Right lobe of liver (tissue), 6 donors: ENCODE data around the gene ZDHHC14. TPM values are rescaled to one million over a fixed set of nuclear protein-coding genes. Genes with fewer than 3 reads are reported as not detected.

Source experiments
- ATAC-seq, 4 donors: fragments of 200-7000 bp; cut with Tn5 transposase; one replicate each; pipeline ENCODE4 v1.9.1; 2020; ENCODE audit warnings: mild to moderate bottlenecking in 4 of 4, moderate library complexity in 4 of 4
- DNase-seq, 3 donors: peaks; one replicate each; pipeline ENCODE4 v3.0.0-alpha.2; 2020
- H3K27ac ChIP-seq, 3 donors: fragments of 200-600 bp; one replicate each; pipeline ENCODE4 v1.8.0; 2022
- H3K27me3 ChIP-seq, 2 donors: fragments of 200-600 bp; one replicate each; pipeline ENCODE4 v1.8.0; 2022
- H3K36me3 ChIP-seq, 4 donors: fragments of 200-600 bp; sonication (generic) in 1 of 4; one replicate each; pipeline versions ENCODE4 v1.5.1 to v1.8.0; 2017 to 2022; ENCODE audit warnings: control low read depth in 1 of 4
- H3K4me1 ChIP-seq, 4 donors: fragments of 200-600 bp; sonication (generic) in 1 of 4; one replicate each; pipeline versions ENCODE4 v1.5.1 to v1.8.0; 2017 to 2022; ENCODE audit warnings: control low read depth in 1 of 4
- H3K4me3 ChIP-seq, 3 donors: fragments of 200-600 bp; one replicate each; pipeline ENCODE4 v1.8.0; 2022
- H3K9me3 ChIP-seq, 4 donors: fragments of 200-600 bp; sonication (generic) in 1 of 4; one replicate each; pipeline versions ENCODE4 v1.5.1 to v1.8.0; 2017 to 2022; ENCODE audit warnings: control low read depth in 1 of 4
- CTCF ChIP-seq, 4 donors: fragments of 200-600 bp in 3 of 4; fragments of 450-650 bp in 1 of 4; IDR thresholded peaks; one replicate each; pipeline versions ENCODE4 v1.5.1 to v1.8.0; 2016 to 2022; ENCODE audit warnings: antibody characterized with exemption in 4 of 4, mild to moderate bottlenecking in 2 of 4
- POLR2A ChIP-seq: fragments of 450-650 bp; IDR thresholded peaks from one replicate; pipeline ENCODE4 v1.6.1; 2017; ENCODE audit warnings: antibody characterized with exemption, mild to moderate bottlenecking
- WGBS: methylation state at CpG from one replicate; pipeline ENCODE4 v1.1.6; 2018; ENCODE audit warnings: low coverage, low lambda C conversion rate; ENCODE audit not compliant: insufficient coverage; ENCODE audit errors: missing lambda C conversion rate; 5-methylcytosine and 5-hydroxymethylcytosine counted together
- intact Hi-C, 2 donors: fragments of 100-400 bp; cut with DNase I; formaldehyde crosslinking; loops; one replicate each; pipeline versions ENCODE4 v1.11.2 to v1.14.1; 2022
- total RNA-seq, 6 experiments: library from RNA; depleted of rRNA in 2 of 6; stranded (reverse); fragments of >200 nt in 2 of 6; fragmentation: NEBNext Ultra II Directional in 3 of 6; extraction: Animal tissue kit (Norgen Biotek cat#: 25700) in 3 of 6; gene quantifications; one replicate each; pipeline versions ENCODE4 v1.1.0 to v1.2.4, GENCODE V29; 2016 to 2023
- donor health status: DM: no; HTN: yes; CAD: no.
- donor health status: DM: no; HTN: no; CAD: no.
- donor health status: DM: no; HTN: no; CAD: no.
- donor health status: DM: no; HTN: yes; CAD: no.
- donor health status: DM: no; HTN: yes; CAD: no.

ZDHHC14 gene
- total RNA-seq, 6 experiments from 2014 or later: 7.3 to 13.0 (median 10.3) TPM

GRCh38 chr6:157579467-157580031 lies 198.6 kb downstream of the ZDHHC14 start:
- WGBS: 13% methylated on average over 3 of the region's 3 CpGs
- DNase-seq (no peak), ATAC-seq (peak; percentile 61 to 87 (median 71))
- intact Hi-C loops: no loop called here
- Histone ChIP-seq H3K36me3 (no peaks in the 10 kb centered on the region), H3K9me3 (no peaks in the 10 kb centered on the region), H3K27ac (peak overlapping the region in 2 of 3 donors; percentile 0 to 5), H3K4me1 (peaks cover 0 to 8% (median 3%) of the 10 kb centered on the region in 4 donors), H3K4me3 (no peak overlapping the region), H3K27me3 (no peaks in the 10 kb centered on the region)
- TF ChIP-seq POLR2A: no peak
- TF ChIP-seq CTCF (IDR thresholded peaks at IDR 0.05): no peak

- peaks cover 0 to 31% (median 14%) of the 10 kb centered on the region in 4 donors for H3K4me1 ChIP-seq
- no CpG with 5 or more reads among the region's 3 CpGs for WGBS
- intact Hi-C loops: no loop called here
- no peak overlapping the region for H3K4me3 ChIP-seq
- H3K9me3 ChIP-seq: no peaks in the 10 kb centered on the region
- no peaks in the 10 kb centered on the region for H3K36me3 ChIP-seq
- no peak overlapping the region for H3K27ac ChIP-seq
- TF ChIP-seq CTCF (IDR thresholded peaks at IDR 0.05) (no peak), POLR2A (no peak)
- no peaks in the 10 kb centered on the region for H3K27me3 ChIP-seq
- ATAC-seq (no peak), DNase-seq (no peak)
Observed at GRCh38 chr6:157584036-157584435, 203.0 kb downstream of the ZDHHC14 start.

- no peak for ATAC-seq
- no peaks in the 10 kb centered on the region for H3K9me3 ChIP-seq
- no peaks in the 10 kb centered on the region for H3K27me3 ChIP-seq
- WGBS: 100% methylated on average over 2 of the region's 6 CpGs
- TF ChIP-seq CTCF (IDR thresholded peaks at IDR 0.05) (no peak), POLR2A (no peak)
- H3K4me1 ChIP-seq: peaks cover 0 to 22% (median 11%) of the 10 kb centered on the region in 4 donors
- no peak overlapping the region for H3K4me3 ChIP-seq
- no peak for DNase-seq
- intact Hi-C loops: no loop called here
- peak overlapping the region in 1 of 3 donors; percentile 69 for H3K27ac ChIP-seq
- no peaks in the 10 kb centered on the region for H3K36me3 ChIP-seq
Observed at GRCh38 chr6:157585274-157586087, 204.5 kb downstream of the ZDHHC14 start.

GRCh38 chr6:157586088-157586414 lies 205.1 kb downstream of the ZDHHC14 start:
- Histone ChIP-seq H3K4me3 (no peak overlapping the region), H3K27ac (peak overlapping the region in 1 of 3 donors; percentile 69), H3K36me3 (no peaks in the 10 kb centered on the region), H3K27me3 (no peaks in the 10 kb centered on the region), H3K9me3 (no peaks in the 10 kb centered on the region), H3K4me1 (peaks cover 0 to 22% (median 11%) of the 10 kb centered on the region in 4 donors)
- intact Hi-C loops: no loop called here
- peak; percentile 15 to 34 (median 18) for ATAC-seq
- 78% methylated on average over 5 of the region's 5 CpGs for WGBS
- DNase-seq: no peak
- TF ChIP-seq POLR2A (no peak), CTCF (IDR thresholded peaks at IDR 0.05) (no peak)
